ENCODE results near the gene PCSK1. TPM values are rescaled to one million over a fixed set of nuclear protein-coding genes. Genes with fewer than 3 reads are reported as not detected.
"Not testable (repeated sequence)": the region's sequence is repeated elsewhere in the genome, so short reads cannot be mapped to it uniquely, and the experiment has no call there.

The PCSK1 gene
- total RNA-seq, 4 donors from 2014 or later: 0.62 to 1.6 (median 0.92) TPM; not detected in 1

- no peaks in the 10 kb centered on the region for H3K27me3 ChIP-seq
- WGBS, 2 donors (ENCODE audit: low coverage in 1 of 2): 78 to 93% methylated on average over 3 of the region's 3 CpGs
- no peak overlapping the region for H3K4me3 ChIP-seq
- no peak for ATAC-seq
- no peak overlapping the region for H3K27ac ChIP-seq
- H3K9me3 ChIP-seq: no peaks in the 10 kb centered on the region
- H3K4me1 ChIP-seq: no peaks in the 10 kb centered on the region
- no peak for TF ChIP-seq POLR2A (IDR thresholded peaks at IDR 0.05)
- TF ChIP-seq POLR2AphosphoS5 (IDR thresholded peaks at IDR 0.05): no peak
- TF ChIP-seq CTCF (IDR thresholded peaks at IDR 0.05): no peak
- TF ChIP-seq EP300 (IDR thresholded peaks at IDR 0.05): no peak
- no peaks in the 10 kb centered on the region for H3K36me3 ChIP-seq
Observed at GRCh38 chr5:96404191-96404867, 28.7 kb downstream of the PCSK1 start.

GRCh38 chr5:96402500-96402899 lies 30.5 kb downstream of the PCSK1 start:
- Histone ChIP-seq H3K27ac (no peak overlapping the region), H3K9me3 (no peaks in the 10 kb centered on the region), H3K27me3 (no peaks in the 10 kb centered on the region), H3K36me3 (no peaks in the 10 kb centered on the region), H3K4me1 (no peaks in the 10 kb centered on the region), H3K4me3 (no peak overlapping the region)
- 78 to 79% methylated on average over 2 to 6 of the region's 6 CpGs for WGBS, 2 donors (ENCODE audit: low coverage in 1 of 2)
- TF ChIP-seq EP300 (IDR thresholded peaks at IDR 0.05) (no peak), POLR2AphosphoS5 (IDR thresholded peaks at IDR 0.05) (no peak), POLR2A (IDR thresholded peaks at IDR 0.05) (no peak), CTCF (IDR thresholded peaks at IDR 0.05) (no peak)
- no peak for ATAC-seq

- H3K27me3 ChIP-seq: no peaks in the 10 kb centered on the region
- no peaks in the 10 kb centered on the region for H3K4me1 ChIP-seq
- H3K4me3 ChIP-seq: no peak overlapping the region
- 80 to 100% methylated on average over 1 of the region's 1 CpG for WGBS, 2 donors (ENCODE audit: low coverage in 1 of 2)
- no peak for ATAC-seq
- no peak overlapping the region for H3K27ac ChIP-seq
- no peaks in the 10 kb centered on the region for H3K9me3 ChIP-seq
- H3K36me3 ChIP-seq: no peaks in the 10 kb centered on the region
- no peak for TF ChIP-seq EP300 (IDR thresholded peaks at IDR 0.05)
- TF ChIP-seq CTCF (IDR thresholded peaks at IDR 0.05): no peak
- no peak for TF ChIP-seq POLR2AphosphoS5 (IDR thresholded peaks at IDR 0.05)
- TF ChIP-seq POLR2A (IDR thresholded peaks at IDR 0.05): no peak
Observed at GRCh38 chr5:96396878-96397277, 36.2 kb downstream of the PCSK1 start.

- H3K9me3 ChIP-seq, H3K27ac ChIP-seq, H3K4me3 ChIP-seq, H3K36me3 ChIP-seq, ATAC-seq, H3K4me1 ChIP-seq, H3K27me3 ChIP-seq: not testable (repeated sequence)
Observed at GRCh38 chr5:96395295-96395694, 37.8 kb downstream of the PCSK1 start.

- Histone ChIP-seq H3K27me3 (no peaks in the 10 kb centered on the region), H3K4me1 (no peaks in the 10 kb centered on the region), H3K27ac (no peak overlapping the region), H3K4me3 (no peak overlapping the region), H3K36me3 (no peaks in the 10 kb centered on the region), H3K9me3 (no peaks in the 10 kb centered on the region)
- WGBS, 2 donors (ENCODE audit: low coverage in 1 of 2): 79 to 88% methylated on average over 1 to 2 of the region's 2 CpGs
- ATAC-seq: no peak
- no peak for TF ChIP-seq EP300 (IDR thresholded peaks at IDR 0.05)
Observed at GRCh38 chr5:96391921-96392320, 41.1 kb downstream of the PCSK1 start.

GRCh38 chr5:96388176-96388575 lies 44.9 kb downstream of the PCSK1 start:
- TF ChIP-seq CTCF (IDR thresholded peaks at IDR 0.05): no peak
- no peak for TF ChIP-seq EP300 (IDR thresholded peaks at IDR 0.05)
- no peak for TF ChIP-seq POLR2A (IDR thresholded peaks at IDR 0.05)
- no peaks in the 10 kb centered on the region for H3K27me3 ChIP-seq
- H3K36me3 ChIP-seq: no peaks in the 10 kb centered on the region
- no peak for ATAC-seq
- H3K4me3 ChIP-seq: no peak overlapping the region
- peaks cover 0 to 19% (median 0%) of the 10 kb centered on the region in 3 donors for H3K4me1 ChIP-seq
- no peaks in the 10 kb centered on the region for H3K9me3 ChIP-seq
- WGBS, 2 donors (ENCODE audit: low coverage in 1 of 2): 67% methylated on average over 3 of the region's 3 CpGs; no CpG with 5 or more reads in 1 of the 2 donors
- H3K27ac ChIP-seq: no peak overlapping the region

Measured in gastroesophageal sphincter (tissue), 4 donors.